CD8-positive, alpha-beta memory T cell (primary cell): ENCODE results near the gene CAPN7. TPM values are rescaled to one million over a fixed set of nuclear protein-coding genes. Genes with fewer than 3 reads are reported as not detected.
"Not testable (repeated sequence)": the region's sequence is repeated elsewhere in the genome, so short reads cannot be mapped to it uniquely, and the experiment has no call there.

Source experiments
- CTCF ChIA-PET: fragments of 350-600 bp; sonication (Branson Sonifier 250); formaldehyde crosslinking; loops from one replicate; lab custom pipeline; 2021; ENCODE audit warnings: antibody characterized with exemption; lab: Charles Lee
- POLR2A ChIA-PET: fragments of 350-600 bp; sonication (Branson Sonifier 250); formaldehyde crosslinking; loops from one replicate; lab custom pipeline; 2021; ENCODE audit warnings: antibody characterized with exemption; lab: Charles Lee
- DNase-seq, 5 donors: peaks; one replicate each; pipeline versions ENCODE4 v3.0.0 to v3.0.0-alpha.2; 2020 to 2022; ENCODE audit warnings: mixed read lengths in 1 of 5
- H3K27ac ChIP-seq: one replicate; pipeline ENCODE4 v1.7.0; 2013; ENCODE audit warnings: low read depth, mild to moderate bottlenecking, low read length, moderate library complexity
- H3K27me3 ChIP-seq: 2 replicates; pipeline ENCODE4 v1.7.0; 2013; ENCODE audit warnings: low read length, mild to moderate bottlenecking; ENCODE audit not compliant: insufficient read depth, poor library complexity, severe bottlenecking
- H3K36me3 ChIP-seq: 2 replicates; pipeline ENCODE4 v1.7.0; 2013; ENCODE audit warnings: mild to moderate bottlenecking, low read length, moderate library complexity; ENCODE audit not compliant: insufficient read depth
- H3K4me1 ChIP-seq: 2 replicates; pipeline ENCODE4 v1.7.0; 2013; ENCODE audit warnings: mild to moderate bottlenecking, low read length, moderate library complexity; ENCODE audit not compliant: insufficient read depth
- H3K4me3 ChIP-seq: 2 replicates; pipeline ENCODE4 v1.7.0; 2013; ENCODE audit warnings: mild to moderate bottlenecking, low read length
- H3K9me3 ChIP-seq: 2 replicates; pipeline ENCODE4 v1.7.0; 2013; ENCODE audit warnings: mild to moderate bottlenecking, low read length
- H3K27ac Mint-ChIP-seq, 8 donors: one replicate each; pipeline ENCODE4 v1.8.0; 2020 to 2021; ENCODE audit warnings: mixed read lengths in 8 of 8, mild to moderate bottlenecking in 6 of 8, inconsistent platforms in 3 of 8, moderate library complexity in 3 of 8
- H3K27me3 Mint-ChIP-seq, 2 donors: one replicate each; pipeline ENCODE4 v1.8.0; 2020 to 2021; ENCODE audit warnings: mixed read lengths in 2 of 2, mild to moderate bottlenecking in 1 of 2, moderate library complexity in 1 of 2
- H3K36me3 Mint-ChIP-seq, 3 donors: one replicate each; pipeline ENCODE4 v1.8.0; 2020 to 2021; ENCODE audit warnings: mixed read lengths in 3 of 3, inconsistent platforms in 1 of 3, mild to moderate bottlenecking in 1 of 3
- H3K4me1 Mint-ChIP-seq, 3 donors: one replicate each; pipeline ENCODE4 v1.8.0; 2020 to 2021; ENCODE audit warnings: mixed read lengths in 3 of 3, inconsistent platforms in 1 of 3, mild to moderate bottlenecking in 1 of 3
- H3K4me3 Mint-ChIP-seq, 7 donors: one replicate each; pipeline ENCODE4 v1.8.0; 2020 to 2021; ENCODE audit warnings: mixed read lengths in 7 of 7, mild to moderate bottlenecking in 6 of 7, moderate library complexity in 4 of 7, inconsistent platforms in 2 of 7
- H3K9me3 Mint-ChIP-seq, 5 donors: one replicate each; pipeline ENCODE4 v1.8.0; 2020 to 2022; ENCODE audit warnings: mixed read lengths in 5 of 5, mild to moderate bottlenecking in 3 of 5, moderate library complexity in 2 of 5, inconsistent platforms in 1 of 5
- polyA plus RNA-seq: library from polyadenylated mRNA; unstranded; fragments of 300-500 nt; fragmentation: Illumina TruSeq; gene quantifications from one replicate; pipeline ENCODE4 v1.2.3, GENCODE V29; 2021
- total RNA-seq, 2 experiments: library from RNA; stranded (reverse); gene quantifications; one replicate each; pipeline ENCODE4 v1.2.3, GENCODE V29; 2021

CAPN7 gene
- total and polyA plus RNA-seq, 3 experiments from 2014 or later = 32.4 to 36.1 (median 33.1) TPM

DNA sequence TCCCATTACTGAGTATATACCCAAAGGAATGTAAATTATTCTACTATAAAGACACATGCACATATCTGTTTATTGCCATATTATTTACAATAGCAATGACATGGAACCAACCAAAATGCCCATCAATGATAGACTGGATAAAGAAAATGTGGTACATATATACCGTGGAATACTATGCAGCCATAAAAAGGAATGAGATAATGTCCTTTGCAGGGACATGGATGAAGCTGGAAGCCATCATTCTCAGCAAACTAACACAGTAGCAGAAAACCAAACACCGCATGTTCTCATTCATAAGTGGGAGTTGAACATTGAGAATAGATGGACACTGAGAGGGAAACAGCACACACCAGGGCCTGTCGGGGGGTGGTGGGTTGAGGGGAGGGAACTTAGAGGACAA, 39.7 kb upstream of the CAPN7 start:
- H3K4me3 Mint-ChIP-seq, H3K36me3 Mint-ChIP-seq, H3K27ac Mint-ChIP-seq, H3K27me3 ChIP-seq, POLR2A ChIA-PET, H3K9me3 ChIP-seq, H3K9me3 Mint-ChIP-seq, H3K4me1 ChIP-seq, DNase-seq, H3K4me3 ChIP-seq, CTCF ChIA-PET, H3K36me3 ChIP-seq, H3K27ac ChIP-seq, H3K4me1 Mint-ChIP-seq: not testable (repeated sequence)
- H3K27me3 Mint-ChIP-seq = peaks cover 0 to 14% of the 10 kb centered on the region in 2 donors

GRCh38 chr3:15171096-15171495, 35.0 kb upstream of the CAPN7 start:
- Mint-ChIP-seq H3K9me3 (no peaks in the 10 kb centered on the region), H3K27ac (no peak overlapping the region), H3K27me3 (peaks cover 5 to 41% of the 10 kb centered on the region in 2 donors), H3K4me1 (peaks cover 0 to 4% (median 0%) of the 10 kb centered on the region in 3 donors), H3K36me3 (peaks cover 0 to 6% (median 0%) of the 10 kb centered on the region in 3 donors), H3K4me3 (no peak overlapping the region)
- Histone ChIP-seq H3K4me3 (no peak overlapping the region), H3K4me1 (no peaks in the 10 kb centered on the region), H3K9me3 (no peaks in the 10 kb centered on the region), H3K27ac (no peak overlapping the region), H3K27me3 (no peaks in the 10 kb centered on the region), H3K36me3 (no peaks in the 10 kb centered on the region)
- POLR2A ChIA-PET = no interaction called here
- no peak for DNase-seq
- CTCF ChIA-PET = no interaction called here

- peaks cover 0 to 4% (median 0%) of the 10 kb centered on the region in 3 donors for H3K4me1 Mint-ChIP-seq
- CTCF ChIA-PET = no interaction called here
- H3K36me3 Mint-ChIP-seq = peaks cover 0 to 6% (median 0%) of the 10 kb centered on the region in 3 donors
- Histone ChIP-seq H3K4me1 (no peaks in the 10 kb centered on the region), H3K4me3 (no peak overlapping the region), H3K9me3 (no peaks in the 10 kb centered on the region), H3K27me3 (no peaks in the 10 kb centered on the region), H3K27ac (no peak overlapping the region), H3K36me3 (no peaks in the 10 kb centered on the region)
- no peak overlapping the region for H3K27ac Mint-ChIP-seq
- POLR2A ChIA-PET = no interaction called here
- no peaks in the 10 kb centered on the region for H3K9me3 Mint-ChIP-seq
- no peak for DNase-seq
- peaks cover 5 to 42% of the 10 kb centered on the region in 2 donors for H3K27me3 Mint-ChIP-seq
- no peak overlapping the region for H3K4me3 Mint-ChIP-seq
Measured at GRCh38 chr3:15172806-15173205, 33.2 kb upstream of the CAPN7 start.

DNA sequence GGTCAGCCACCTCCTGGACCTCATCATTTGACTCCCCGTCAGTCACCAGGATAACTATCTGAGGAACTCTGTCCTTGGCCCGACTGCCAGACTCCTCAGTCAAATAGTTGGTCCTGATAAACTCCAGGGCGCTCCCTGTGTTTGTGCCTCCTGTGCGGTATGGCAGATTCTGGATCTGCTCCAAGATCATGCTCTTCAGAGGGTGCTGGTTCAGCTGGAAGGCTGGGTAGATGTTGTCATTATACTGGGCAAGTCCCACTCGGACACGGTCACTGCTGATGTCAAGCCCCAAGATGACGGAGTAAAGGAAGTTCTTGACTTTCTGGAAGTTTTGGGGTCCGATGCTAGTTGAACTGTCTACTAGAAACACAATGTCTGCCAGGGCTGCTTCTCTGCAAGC, 31.1 kb upstream of the CAPN7 start:
- H3K9me3 ChIP-seq = no peaks in the 10 kb centered on the region
- no peaks in the 10 kb centered on the region for H3K27me3 ChIP-seq
- peaks cover 0 to 8% (median 4%) of the 10 kb centered on the region in 3 donors for H3K4me1 Mint-ChIP-seq
- no peaks in the 10 kb centered on the region for H3K36me3 ChIP-seq
- CTCF ChIA-PET = no interaction called here
- no peak for DNase-seq
- peaks cover 0 to 6% (median 0%) of the 10 kb centered on the region in 3 donors for H3K36me3 Mint-ChIP-seq
- peaks cover 5 to 49% of the 10 kb centered on the region in 2 donors for H3K27me3 Mint-ChIP-seq
- H3K4me3 ChIP-seq = no peak overlapping the region
- H3K4me3 Mint-ChIP-seq = no peak overlapping the region
- H3K4me1 ChIP-seq = no peaks in the 10 kb centered on the region
- H3K27ac ChIP-seq = no peak overlapping the region
- H3K9me3 Mint-ChIP-seq = no peaks in the 10 kb centered on the region
- H3K27ac Mint-ChIP-seq = no peak overlapping the region
- POLR2A ChIA-PET = no interaction called here

GRCh38 chr3:15175605-15176004, 30.4 kb upstream of the CAPN7 start:
- Histone ChIP-seq H3K9me3 (no peaks in the 10 kb centered on the region), H3K27ac (no peak overlapping the region), H3K4me3 (no peak overlapping the region), H3K36me3 (no peaks in the 10 kb centered on the region), H3K4me1 (no peaks in the 10 kb centered on the region), H3K27me3 (no peaks in the 10 kb centered on the region)
- Mint-ChIP-seq H3K27ac (no peak overlapping the region), H3K4me3 (no peak overlapping the region), H3K9me3 (no peaks in the 10 kb centered on the region), H3K36me3 (peaks cover 0 to 6% (median 0%) of the 10 kb centered on the region in 3 donors), H3K4me1 (peaks cover 0 to 15% (median 11%) of the 10 kb centered on the region in 3 donors), H3K27me3 (peaks cover 5 to 54% of the 10 kb centered on the region in 2 donors)
- ChIA-PET POLR2A (no interaction called here), CTCF (no interaction called here)
- DNase-seq = no peak

GRCh38 chr3:15180042-15180611, 25.9 kb upstream of the CAPN7 start:
- CTCF ChIA-PET = no interaction called here
- Histone ChIP-seq H3K9me3 (no peaks in the 10 kb centered on the region), H3K4me1 (no peaks in the 10 kb centered on the region), H3K27me3 (no peaks in the 10 kb centered on the region), H3K36me3 (no peaks in the 10 kb centered on the region), H3K27ac (no peak overlapping the region), H3K4me3 (no peak overlapping the region)
- POLR2A ChIA-PET = no interaction called here
- no peaks in the 10 kb centered on the region for H3K9me3 Mint-ChIP-seq
- H3K27ac Mint-ChIP-seq = no peak overlapping the region
- peaks cover 0 to 11% (median 11%) of the 10 kb centered on the region in 3 donors for H3K4me1 Mint-ChIP-seq
- DNase-seq = no peak
- H3K4me3 Mint-ChIP-seq = no peak overlapping the region
- H3K27me3 Mint-ChIP-seq = peaks cover 3 to 55% of the 10 kb centered on the region in 2 donors
- no peaks in the 10 kb centered on the region for H3K36me3 Mint-ChIP-seq

DNA sequence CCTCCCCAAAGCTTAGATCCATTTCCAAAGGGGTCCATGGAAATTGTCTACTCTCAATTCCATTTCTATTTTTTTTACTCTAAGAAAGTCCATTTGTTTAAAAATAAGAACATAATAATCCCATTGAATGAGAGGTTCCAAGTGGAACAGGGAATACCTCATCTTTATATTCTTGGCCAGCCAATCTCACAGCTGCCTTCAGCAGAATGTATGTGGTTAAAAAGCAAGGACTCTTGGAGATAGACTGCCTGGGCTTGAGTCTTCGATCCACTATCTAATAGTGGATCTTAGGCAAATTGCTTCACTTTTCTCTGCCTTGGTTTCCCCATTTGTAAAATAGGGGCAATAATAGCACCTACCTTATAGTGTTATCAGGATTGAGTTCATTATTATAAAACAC, 24.5 kb upstream of the CAPN7 start:
- H3K27me3 ChIP-seq = no peaks in the 10 kb centered on the region
- POLR2A ChIA-PET = no interaction called here
- no peak overlapping the region for H3K4me3 Mint-ChIP-seq
- H3K27ac ChIP-seq = no peak overlapping the region
- CTCF ChIA-PET = no interaction called here
- no peak overlapping the region for H3K4me3 ChIP-seq
- H3K27ac Mint-ChIP-seq = no peak overlapping the region
- no peak for DNase-seq
- peaks cover 7 to 50% of the 10 kb centered on the region in 2 donors for H3K27me3 Mint-ChIP-seq
- no peaks in the 10 kb centered on the region for H3K36me3 Mint-ChIP-seq
- no peaks in the 10 kb centered on the region for H3K4me1 ChIP-seq
- H3K4me1 Mint-ChIP-seq = peaks cover 0 to 11% (median 11%) of the 10 kb centered on the region in 3 donors
- no peaks in the 10 kb centered on the region for H3K9me3 ChIP-seq
- H3K36me3 ChIP-seq = no peaks in the 10 kb centered on the region
- peaks cover 0 to 2% (median 0%) of the 10 kb centered on the region in 5 donors for H3K9me3 Mint-ChIP-seq

DNA sequence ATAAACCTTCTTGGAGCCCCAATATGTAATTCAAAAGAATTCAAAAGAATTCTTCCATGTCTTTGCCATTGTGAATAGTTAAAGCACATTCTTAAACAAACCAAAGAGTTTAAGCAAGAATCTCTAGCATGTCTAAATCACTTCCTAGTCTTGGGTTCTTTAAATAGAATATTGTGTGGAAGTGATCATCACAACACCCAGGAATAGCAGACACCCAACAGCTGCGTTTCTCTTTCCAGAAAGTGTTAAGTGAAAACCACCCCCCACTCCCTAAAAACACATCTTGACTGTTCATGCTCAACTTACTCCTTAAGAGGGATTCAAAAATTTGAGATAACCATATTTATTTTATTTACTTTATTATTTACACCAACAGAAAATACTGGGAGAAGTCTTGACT, 24.1 kb upstream of the CAPN7 start:
- POLR2A ChIA-PET = no interaction called here
- no peak for DNase-seq
- no peak overlapping the region for H3K4me3 Mint-ChIP-seq
- Histone ChIP-seq H3K36me3 (no peaks in the 10 kb centered on the region), H3K9me3 (no peaks in the 10 kb centered on the region), H3K27me3 (no peaks in the 10 kb centered on the region), H3K4me1 (no peaks in the 10 kb centered on the region), H3K4me3 (no peak overlapping the region), H3K27ac (no peak overlapping the region)
- H3K9me3 Mint-ChIP-seq = peaks cover 0 to 3% (median 0%) of the 10 kb centered on the region in 5 donors
- H3K27me3 Mint-ChIP-seq = peaks cover 7 to 50% of the 10 kb centered on the region in 2 donors
- H3K27ac Mint-ChIP-seq = no peak overlapping the region
- CTCF ChIA-PET = no interaction called here
- no peaks in the 10 kb centered on the region for H3K36me3 Mint-ChIP-seq
- peaks cover 0 to 11% (median 11%) of the 10 kb centered on the region in 3 donors for H3K4me1 Mint-ChIP-seq
